A673 (cell line): ENCODE data around the gene NFATC1. TPM values are rescaled to one million over a fixed set of nuclear protein-coding genes. Genes with fewer than 3 reads are reported as not detected.

Experiments used
- BruUV-seq: library from RNA; stranded (reverse); fragments of 400-500 nt; replicated peaks from 2 replicates; lab custom pipeline; 2021; lab: Mats Ljungman, UMichigan
- CTCF ChIA-PET: fragments of 300-600 bp; sonication (Branson Sonifier 250); formaldehyde crosslinking; loops from one replicate; lab custom pipeline; 2022; ENCODE audit warnings: antibody characterized with exemption; lab: Charles Lee
- POLR2A ChIA-PET: fragments of 300-600 bp; sonication (Branson Sonifier 250); formaldehyde crosslinking; loops from one replicate; lab custom pipeline; 2022; ENCODE audit warnings: antibody characterized with exemption; ENCODE audit not compliant: low non-redundant PET; lab: Charles Lee
- DNase-seq: peaks from one replicate; pipeline ENCODE4 v3.0.0-alpha.2; 2015; ENCODE audit warnings: low spot score
- H3K27ac ChIP-seq: fragments of 200-600 bp; sonication (generic); 2 replicates; pipeline ENCODE4 v1.5.1; 2016; ENCODE audit warnings: mixed run types, low read depth, mild to moderate bottlenecking, mixed read lengths, antibody characterized with exemption, low read length; ENCODE audit not compliant: poor library complexity, severe bottlenecking
- H3K27me3 ChIP-seq: fragments of 200-600 bp; sonication (generic); replicated peaks from 2 replicates; pipeline ENCODE4 v1.6.1; 2017; ENCODE audit warnings: mixed run types, low read depth, mild to moderate bottlenecking, mixed read lengths, antibody characterized with exemption, low read length; ENCODE audit not compliant: insufficient read depth, poor library complexity
- H3K36me3 ChIP-seq: fragments of 200-600 bp; sonication (generic); 2 replicates; pipeline ENCODE4 v1.6.1; 2016; ENCODE audit warnings: mixed run types, mild to moderate bottlenecking, mixed read lengths, antibody characterized with exemption, low read length; ENCODE audit not compliant: insufficient read depth, poor library complexity, severe bottlenecking
- H3K4me1 ChIP-seq: fragments of 200-600 bp; sonication (generic); 2 replicates; pipeline ENCODE4 v1.6.1; 2017; ENCODE audit warnings: mixed run types, mild to moderate bottlenecking, mixed read lengths, antibody characterized with exemption, low read length; ENCODE audit not compliant: insufficient read depth, poor library complexity, severe bottlenecking
- H3K4me3 ChIP-seq: fragments of 200-600 bp; sonication (generic); 2 replicates; pipeline ENCODE4 v1.5.1; 2016; ENCODE audit warnings: low read depth, mixed run types, mild to moderate bottlenecking, mixed read lengths, low read length; ENCODE audit not compliant: poor library complexity, severe bottlenecking
- H3K9me3 ChIP-seq: fragments of 200-600 bp; sonication (generic); 2 replicates; pipeline ENCODE4 v1.6.1; 2016; ENCODE audit warnings: mixed run types, low read depth, mild to moderate bottlenecking, mixed read lengths, antibody characterized with exemption, low read length; ENCODE audit not compliant: poor library complexity, severe bottlenecking
- CTCF ChIP-seq: fragments of 300-800, 200-600 bp; sonication (generic); conservative IDR thresholded peaks from 2 replicates; pipeline ENCODE4 v1.5.1; 2017; ENCODE audit warnings: low read depth, mild to moderate bottlenecking, antibody characterized with exemption, low read length, moderate library complexity, mixed read lengths
- EZH2 ChIP-seq: fragments of 200-600 bp; sonication (generic); IDR thresholded peaks from 2 replicates; pipeline ENCODE4 v1.6.1; 2017; ENCODE audit warnings: borderline replicate concordance, low read depth, mild to moderate bottlenecking, mixed read lengths, antibody characterized with exemption, low read length; ENCODE audit not compliant: poor library complexity, severe bottlenecking
- intact Hi-C: fragments of 100-400 bp; cut with micrococcal nuclease; formaldehyde crosslinking; loops from one replicate; pipeline ENCODE4 v1.10.0; 2022; ENCODE audit not compliant: unreplicated experiment
- total RNA-seq: library from RNA; stranded (reverse); gene quantifications from 2 replicates; pipeline ENCODE4 v1.2.3, GENCODE V29; 2021

The NFATC1 gene
- total RNA-seq, 1 experiment from 2014 or later = 10.4 TPM

GRCh38 chr18:79361766-79362522, 33.8 kb upstream of the NFATC1 start:
- Histone ChIP-seq H3K27me3 (no peaks in the 10 kb centered on the region), H3K4me1 (no peaks in the 10 kb centered on the region), H3K27ac (no peak overlapping the region), H3K9me3 (no peaks in the 10 kb centered on the region), H3K4me3 (no peak overlapping the region), H3K36me3 (peaks cover 5% of the 10 kb centered on the region)
- intact Hi-C loops = no loop called here
- ChIA-PET POLR2A (interaction anchor here (0.7 kb wide), 1 partner anchor 133 kb away, joined by 4 read pairs; no protein-coding TSS in a partner anchor), CTCF (interaction anchor here (0.6 kb wide), 1 partner anchor 36 kb away, joined by 3 read pairs; no protein-coding TSS in a partner anchor)
- no peak for DNase-seq
- TF ChIP-seq EZH2 (no peak), CTCF (no peak)
- no TSS peak for BruUV-seq

GRCh38 chr18:79365701-79366100, 30.0 kb upstream of the NFATC1 start:
- intact Hi-C loops = no loop called here
- TF ChIP-seq EZH2 = no peak
- TF ChIP-seq CTCF = no peak
- Histone ChIP-seq H3K27ac (no peak overlapping the region), H3K4me3 (no peak overlapping the region), H3K4me1 (no peaks in the 10 kb centered on the region), H3K36me3 (peaks cover 5% of the 10 kb centered on the region), H3K9me3 (no peaks in the 10 kb centered on the region), H3K27me3 (no peaks in the 10 kb centered on the region)
- no peak for DNase-seq
- POLR2A ChIA-PET = no interaction called here
- BruUV-seq = no TSS peak
- CTCF ChIA-PET = no interaction called here

GRCh38 chr18:79366177-79367094, 29.3 kb upstream of the NFATC1 start:
- BruUV-seq = no TSS peak
- no peaks in the 10 kb centered on the region for H3K4me1 ChIP-seq
- CTCF ChIA-PET = no interaction called here

More at GRCh38 chr18:79366177-79367094, 29.3 kb upstream of the NFATC1 start:
- DNase-seq = no peak
- Histone ChIP-seq H3K27ac (no peak overlapping the region), H3K36me3 (peaks cover 5% of the 10 kb centered on the region), H3K9me3 (no peaks in the 10 kb centered on the region), H3K27me3 (no peaks in the 10 kb centered on the region), H3K4me3 (no peak overlapping the region)
- POLR2A ChIA-PET = no interaction called here
- intact Hi-C loops = no loop called here
- TF ChIP-seq EZH2 (no peak), CTCF (no peak)
